ENCODE results near the gene ARHGAP21.

ARHGAP21 gene

DNA sequence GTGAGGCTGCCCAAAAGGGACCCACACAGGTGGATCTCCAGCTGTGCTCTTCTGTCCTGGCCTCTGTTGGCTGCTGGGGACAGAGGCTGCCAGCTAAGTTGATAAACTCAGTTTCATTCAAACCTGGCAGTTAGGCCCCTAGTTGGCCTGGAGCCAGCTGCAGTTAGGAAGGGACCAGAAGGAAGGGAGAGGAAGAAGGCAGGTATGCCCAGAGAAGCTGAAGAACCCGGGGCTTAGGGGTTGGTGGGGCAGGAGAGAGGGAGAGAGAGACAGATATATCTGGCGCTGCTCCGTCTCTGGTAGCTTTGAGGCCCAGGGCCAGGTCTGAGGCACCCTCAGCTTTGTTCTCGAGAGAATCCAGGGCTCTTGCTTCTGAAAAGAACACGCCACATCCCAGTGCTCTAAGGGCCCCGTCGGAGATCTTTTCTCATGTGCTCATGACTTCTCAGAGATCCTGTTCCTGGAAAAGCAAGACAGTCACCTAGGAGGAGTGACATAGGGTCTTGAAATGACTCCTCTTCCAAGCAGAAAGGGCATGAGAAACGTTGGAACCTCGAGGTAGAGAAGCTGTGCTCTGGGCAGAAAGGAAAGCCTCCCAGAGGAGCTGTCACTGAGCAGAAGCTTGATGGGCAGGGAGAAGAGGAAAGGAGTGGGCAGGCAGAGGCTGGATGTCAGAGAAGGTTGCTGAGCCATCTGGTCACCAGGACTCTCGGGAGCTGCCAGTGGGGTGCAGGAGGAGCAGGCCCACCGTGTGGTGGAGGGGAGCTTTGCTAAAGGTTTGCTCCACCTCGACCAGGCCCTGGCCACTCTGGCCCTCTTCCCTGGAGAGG lies 153.6 kb downstream of the ARHGAP21 start:
- DNase-seq (ENCODE audit: low spot score) = no peak
- TF ChIP-seq CTCF (IDR thresholded peaks at IDR 0.05; ENCODE audit: extremely low read depth, insufficient read depth, missing control alignments) = no peak
- in situ Hi-C loops (cut with MboI; ENCODE audit: low pct_unique_long_range_greater_than_20kb, low sequenced_read_pairs, unreplicated experiment) = no loop called here

- no peak for TF ChIP-seq CTCF (IDR thresholded peaks at IDR 0.05; ENCODE audit: extremely low read depth, insufficient read depth, missing control alignments)
- DNase-seq (ENCODE audit: low spot score) = no peak
- in situ Hi-C loops (cut with MboI; ENCODE audit: low pct_unique_long_range_greater_than_20kb, low sequenced_read_pairs, unreplicated experiment) = no loop called here
Observed at GRCh38 chr10:24569330-24569796, 154.3 kb downstream of the ARHGAP21 start.

GRCh38 chr10:24568042-24568441 lies 155.6 kb downstream of the ARHGAP21 start:
- no peak for TF ChIP-seq CTCF (IDR thresholded peaks at IDR 0.05; ENCODE audit: extremely low read depth, insufficient read depth, missing control alignments)
- in situ Hi-C loops (cut with MboI; ENCODE audit: low pct_unique_long_range_greater_than_20kb, low sequenced_read_pairs, unreplicated experiment) = no loop called here
- DNase-seq (ENCODE audit: low spot score) = no peak

GRCh38 chr10:24561453-24561852 lies 162.2 kb downstream of the ARHGAP21 start:
- no peak for DNase-seq (ENCODE audit: low spot score)
- in situ Hi-C loops (cut with MboI; ENCODE audit: low pct_unique_long_range_greater_than_20kb, low sequenced_read_pairs, unreplicated experiment) = no loop called here
- TF ChIP-seq CTCF (IDR thresholded peaks at IDR 0.05; ENCODE audit: extremely low read depth, insufficient read depth, missing control alignments) = no peak

DNA sequence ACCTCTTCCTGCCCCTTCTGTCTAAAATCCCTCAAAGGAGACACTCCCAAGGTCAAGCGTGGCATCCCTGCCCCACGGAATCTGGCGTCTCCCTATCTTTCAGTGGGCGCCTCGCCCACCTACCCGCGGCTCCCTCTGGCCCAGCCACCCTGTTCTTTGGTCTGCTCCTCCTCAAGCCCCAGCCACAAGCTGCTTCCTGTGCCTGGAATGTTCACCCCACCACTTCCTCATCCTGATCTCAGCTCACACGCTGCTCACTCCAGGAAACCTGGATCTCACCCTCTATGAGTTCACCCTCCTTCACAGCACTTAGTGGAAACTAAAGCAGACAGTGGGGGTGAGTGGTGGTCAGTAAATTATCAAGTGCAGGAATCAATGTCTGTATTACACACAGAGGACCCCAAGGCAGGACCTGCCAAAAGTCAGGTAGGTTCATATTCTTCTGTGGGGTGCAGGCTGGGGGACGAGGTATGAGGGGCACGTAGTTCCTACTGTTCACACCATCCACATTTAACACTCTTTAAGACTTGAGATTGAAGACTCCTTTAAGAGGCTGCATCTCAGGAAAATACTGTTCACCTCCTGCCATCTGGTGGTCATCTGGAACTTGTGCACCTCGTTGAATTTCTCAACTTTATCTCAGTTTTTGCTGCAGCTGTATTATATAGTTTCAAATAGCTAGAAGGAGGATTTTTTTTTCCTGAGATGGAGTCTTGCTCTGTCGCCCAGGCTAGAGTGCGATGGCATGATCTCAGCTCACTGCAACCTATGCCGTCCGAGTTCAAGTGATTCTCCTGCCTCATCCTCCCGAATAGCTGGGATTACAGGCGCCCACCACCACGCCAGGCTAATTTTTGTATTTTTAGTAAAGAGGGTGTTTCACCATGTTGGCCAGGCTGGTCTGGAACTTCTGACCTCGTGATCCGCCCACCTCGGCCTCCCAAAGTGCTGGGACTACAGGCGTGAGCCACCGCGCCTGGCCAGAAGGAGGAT lies 166.6 kb downstream of the ARHGAP21 start:
- peak; percentile 62 for TF ChIP-seq CTCF (IDR thresholded peaks at IDR 0.05; ENCODE audit: extremely low read depth, insufficient read depth, missing control alignments)
- in situ Hi-C loops (cut with MboI; ENCODE audit: low pct_unique_long_range_greater_than_20kb, low sequenced_read_pairs, unreplicated experiment) = no loop called here
- DNase-seq (ENCODE audit: low spot score) = peak; percentile 60

- no peak for DNase-seq (ENCODE audit: low spot score)
- no peak for TF ChIP-seq CTCF (IDR thresholded peaks at IDR 0.05; ENCODE audit: extremely low read depth, insufficient read depth, missing control alignments)
- in situ Hi-C loops (cut with MboI; ENCODE audit: low pct_unique_long_range_greater_than_20kb, low sequenced_read_pairs, unreplicated experiment) = no loop called here
Observed at GRCh38 chr10:24556126-24556749, 167.4 kb downstream of the ARHGAP21 start.

All from GM13977 (cell line).